ENCODE data around the gene CDH15. TPM values are rescaled to one million over a fixed set of nuclear protein-coding genes. Genes with fewer than 3 reads are reported as not detected.

CDH15 gene
- total RNA-seq, 1 donor from 2014 or later, result not detected

GRCh38 chr16:89154390-89155183, 17.0 kb upstream of the CDH15 start:
- no peak overlapping the region for H3K27ac Mint-ChIP-seq

DNA sequence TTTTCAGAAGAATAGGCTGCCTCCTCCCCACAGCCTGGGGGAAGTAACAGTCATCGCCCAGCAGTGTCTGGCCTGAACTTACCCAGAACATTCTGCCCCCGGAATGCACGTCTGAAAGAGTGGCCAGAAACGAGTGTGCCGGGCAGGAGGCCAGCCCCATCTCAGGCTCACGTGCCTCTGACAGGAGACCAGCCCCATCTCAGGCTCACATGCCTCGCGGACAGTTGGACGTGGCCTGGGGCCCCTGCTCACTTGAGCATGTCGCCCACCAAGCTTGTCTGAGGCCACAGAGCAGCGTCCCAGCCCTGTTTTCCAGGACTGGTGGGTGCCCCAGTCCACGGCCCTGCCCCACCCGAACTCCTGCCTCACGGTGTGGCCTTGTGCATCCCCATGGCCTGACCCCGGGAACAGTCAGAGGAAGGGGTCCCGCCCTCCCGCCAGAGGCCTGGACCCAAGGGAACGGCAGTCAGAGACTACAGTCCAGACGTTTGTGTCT, 16.3 kb upstream of the CDH15 start:
- no peak overlapping the region for H3K4me3 Mint-ChIP-seq (ENCODE audit: low read depth)
- no peak overlapping the region for H3K27ac Mint-ChIP-seq
- H3K9me3 Mint-ChIP-seq, result peaks cover 10% of the 10 kb centered on the region
- no peaks in the 10 kb centered on the region for H3K27me3 Mint-ChIP-seq (ENCODE audit: low read depth)
- DNase-seq (ENCODE audit: low spot score), result no peak
- intact Hi-C loops (cut with micrococcal nuclease), result no loop called here
- H3K36me3 Mint-ChIP-seq (ENCODE audit: low read depth), result peaks cover 14% of the 10 kb centered on the region
- H3K4me1 Mint-ChIP-seq (ENCODE audit: low read depth), result no peaks in the 10 kb centered on the region

More at GRCh38 chr16:89154390-89155183, 17.0 kb upstream of the CDH15 start:
- no peak for DNase-seq (ENCODE audit: low spot score)
- no peaks in the 10 kb centered on the region for H3K27me3 Mint-ChIP-seq (ENCODE audit: low read depth)
- H3K36me3 Mint-ChIP-seq (ENCODE audit: low read depth), result peaks cover 21% of the 10 kb centered on the region
- intact Hi-C loops (cut with micrococcal nuclease), result no loop called here
- H3K4me3 Mint-ChIP-seq (ENCODE audit: low read depth), result no peak overlapping the region
- no peaks in the 10 kb centered on the region for H3K4me1 Mint-ChIP-seq (ENCODE audit: low read depth)
- peaks cover 11% of the 10 kb centered on the region for H3K9me3 Mint-ChIP-seq

- H3K36me3 Mint-ChIP-seq (ENCODE audit: low read depth), result peaks cover 8% of the 10 kb centered on the region
- no peaks in the 10 kb centered on the region for H3K27me3 Mint-ChIP-seq (ENCODE audit: low read depth)
- no peak for DNase-seq (ENCODE audit: low spot score)
- H3K27ac Mint-ChIP-seq, result no peak overlapping the region
- peaks cover 10% of the 10 kb centered on the region for H3K9me3 Mint-ChIP-seq
- H3K4me3 Mint-ChIP-seq (ENCODE audit: low read depth), result no peak overlapping the region
- no peaks in the 10 kb centered on the region for H3K4me1 Mint-ChIP-seq (ENCODE audit: low read depth)
- intact Hi-C loops (cut with micrococcal nuclease), result no loop called here
Observed at GRCh38 chr16:89155851-89156739, 15.5 kb upstream of the CDH15 start.

DNA sequence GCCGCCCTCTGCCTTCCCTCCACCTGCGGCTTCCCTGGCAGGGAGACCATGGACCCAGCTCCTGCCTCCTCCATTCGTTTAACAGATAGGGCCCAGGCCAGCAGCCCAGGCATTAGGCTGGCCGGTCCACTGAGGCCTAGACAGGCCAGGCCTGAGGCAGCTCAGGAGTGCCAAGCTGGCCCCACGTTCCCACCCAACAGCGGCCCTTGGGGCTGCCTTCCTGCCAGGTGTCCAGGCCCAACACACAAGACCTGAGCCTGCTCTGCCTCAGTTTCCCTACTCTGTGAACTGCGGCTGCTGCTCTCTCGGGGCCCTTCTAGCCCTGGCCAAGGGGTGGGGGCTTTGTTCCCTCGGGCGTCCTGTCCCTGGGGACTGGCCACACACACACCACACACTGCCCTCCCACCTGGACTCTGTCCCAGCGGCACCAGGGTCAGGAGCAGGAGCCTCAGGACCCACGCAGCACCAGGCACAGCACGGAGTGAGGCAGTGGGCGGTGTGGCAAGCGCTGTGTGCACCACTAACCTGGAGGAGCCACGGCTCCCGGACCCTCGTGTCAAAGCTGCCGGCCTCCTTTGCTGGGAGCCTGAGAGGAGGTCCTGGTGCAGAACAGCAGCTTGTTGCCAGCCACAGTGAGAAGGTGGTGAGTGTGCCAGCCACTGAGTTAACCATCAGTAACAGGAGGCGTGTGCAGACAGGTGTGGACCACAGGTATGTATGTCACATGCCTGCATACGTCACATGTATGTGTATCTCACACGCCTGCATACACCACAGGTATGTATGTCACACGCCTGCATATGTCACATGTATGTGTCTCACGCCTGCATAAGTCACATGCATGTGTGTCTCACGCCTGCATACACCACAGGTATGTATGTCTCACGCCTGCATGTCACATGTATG, 14.6 kb upstream of the CDH15 start:
- Mint-ChIP-seq H3K4me3 (ENCODE audit: low read depth) (no peak overlapping the region), H3K4me1 (ENCODE audit: low read depth) (no peaks in the 10 kb centered on the region), H3K9me3 (peaks cover 10% of the 10 kb centered on the region), H3K27ac (no peak overlapping the region), H3K27me3 (ENCODE audit: low read depth) (no peaks in the 10 kb centered on the region), H3K36me3 (ENCODE audit: low read depth) (peaks cover 2% of the 10 kb centered on the region)
- intact Hi-C loops (cut with micrococcal nuclease), result no loop called here
- DNase-seq (ENCODE audit: low spot score), result no peak

- intact Hi-C loops (cut with micrococcal nuclease), result no loop called here
- H3K36me3 Mint-ChIP-seq (ENCODE audit: low read depth), result no peaks in the 10 kb centered on the region
- DNase-seq (ENCODE audit: low spot score), result no peak
- no peak overlapping the region for H3K27ac Mint-ChIP-seq
- no peaks in the 10 kb centered on the region for H3K27me3 Mint-ChIP-seq (ENCODE audit: low read depth)
- no peaks in the 10 kb centered on the region for H3K4me1 Mint-ChIP-seq (ENCODE audit: low read depth)
- H3K9me3 Mint-ChIP-seq, result peaks cover 10% of the 10 kb centered on the region
- no peak overlapping the region for H3K4me3 Mint-ChIP-seq (ENCODE audit: low read depth)
Observed at GRCh38 chr16:89157778-89158177, 13.8 kb upstream of the CDH15 start.

- Mint-ChIP-seq H3K4me1 (ENCODE audit: low read depth) (no peaks in the 10 kb centered on the region), H3K27me3 (ENCODE audit: low read depth) (no peaks in the 10 kb centered on the region), H3K9me3 (peaks cover 10% of the 10 kb centered on the region), H3K27ac (no peak overlapping the region), H3K4me3 (ENCODE audit: low read depth) (no peak overlapping the region), H3K36me3 (ENCODE audit: low read depth) (no peaks in the 10 kb centered on the region)
- no peak for DNase-seq (ENCODE audit: low spot score)
- intact Hi-C loops (cut with micrococcal nuclease), result no loop called here
Observed at GRCh38 chr16:89159066-89159849, 12.3 kb upstream of the CDH15 start.

DNA sequence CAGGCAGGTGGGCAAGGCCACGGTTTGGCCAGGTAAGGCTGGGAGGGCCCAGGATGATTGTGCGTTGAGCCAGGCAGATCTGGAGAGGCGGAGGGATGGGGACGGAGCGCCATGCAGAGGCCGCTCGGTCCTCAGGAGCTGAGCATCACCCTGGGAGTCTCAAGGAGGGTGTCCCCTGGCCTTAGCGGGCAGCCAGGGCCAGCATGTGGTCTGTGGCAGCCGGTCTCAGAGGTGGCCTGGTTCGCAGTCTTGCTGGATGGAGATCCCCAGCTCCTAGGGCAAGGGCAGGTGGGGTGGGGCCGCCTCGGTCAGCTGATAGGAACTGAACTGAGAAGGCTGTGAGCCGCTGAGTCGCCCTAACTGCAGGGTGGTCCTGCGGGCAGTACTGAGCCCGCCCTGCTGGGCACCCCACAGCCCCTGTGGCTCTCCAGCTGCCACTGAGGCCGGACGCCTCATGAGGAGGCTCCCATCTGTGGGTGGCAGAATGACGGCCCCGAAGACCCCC, 11.6 kb upstream of the CDH15 start:
- no peaks in the 10 kb centered on the region for H3K36me3 Mint-ChIP-seq (ENCODE audit: low read depth)
- intact Hi-C loops (cut with micrococcal nuclease), result no loop called here
- DNase-seq (ENCODE audit: low spot score), result no peak
- H3K4me3 Mint-ChIP-seq (ENCODE audit: low read depth), result no peak overlapping the region
- H3K9me3 Mint-ChIP-seq, result peaks cover 10% of the 10 kb centered on the region
- no peaks in the 10 kb centered on the region for H3K4me1 Mint-ChIP-seq (ENCODE audit: low read depth)
- H3K27ac Mint-ChIP-seq, result no peak overlapping the region
- H3K27me3 Mint-ChIP-seq (ENCODE audit: low read depth), result no peaks in the 10 kb centered on the region

- Mint-ChIP-seq H3K4me3 (ENCODE audit: low read depth) (no peak overlapping the region), H3K36me3 (ENCODE audit: low read depth) (no peaks in the 10 kb centered on the region), H3K27me3 (ENCODE audit: low read depth) (no peaks in the 10 kb centered on the region), H3K27ac (no peak overlapping the region), H3K4me1 (ENCODE audit: low read depth) (no peaks in the 10 kb centered on the region), H3K9me3 (peaks cover 10% of the 10 kb centered on the region)
- DNase-seq (ENCODE audit: low spot score), result no peak
- intact Hi-C loops (cut with micrococcal nuclease), result no loop called here
Observed at GRCh38 chr16:89160977-89161701, 10.4 kb upstream of the CDH15 start.

DNA sequence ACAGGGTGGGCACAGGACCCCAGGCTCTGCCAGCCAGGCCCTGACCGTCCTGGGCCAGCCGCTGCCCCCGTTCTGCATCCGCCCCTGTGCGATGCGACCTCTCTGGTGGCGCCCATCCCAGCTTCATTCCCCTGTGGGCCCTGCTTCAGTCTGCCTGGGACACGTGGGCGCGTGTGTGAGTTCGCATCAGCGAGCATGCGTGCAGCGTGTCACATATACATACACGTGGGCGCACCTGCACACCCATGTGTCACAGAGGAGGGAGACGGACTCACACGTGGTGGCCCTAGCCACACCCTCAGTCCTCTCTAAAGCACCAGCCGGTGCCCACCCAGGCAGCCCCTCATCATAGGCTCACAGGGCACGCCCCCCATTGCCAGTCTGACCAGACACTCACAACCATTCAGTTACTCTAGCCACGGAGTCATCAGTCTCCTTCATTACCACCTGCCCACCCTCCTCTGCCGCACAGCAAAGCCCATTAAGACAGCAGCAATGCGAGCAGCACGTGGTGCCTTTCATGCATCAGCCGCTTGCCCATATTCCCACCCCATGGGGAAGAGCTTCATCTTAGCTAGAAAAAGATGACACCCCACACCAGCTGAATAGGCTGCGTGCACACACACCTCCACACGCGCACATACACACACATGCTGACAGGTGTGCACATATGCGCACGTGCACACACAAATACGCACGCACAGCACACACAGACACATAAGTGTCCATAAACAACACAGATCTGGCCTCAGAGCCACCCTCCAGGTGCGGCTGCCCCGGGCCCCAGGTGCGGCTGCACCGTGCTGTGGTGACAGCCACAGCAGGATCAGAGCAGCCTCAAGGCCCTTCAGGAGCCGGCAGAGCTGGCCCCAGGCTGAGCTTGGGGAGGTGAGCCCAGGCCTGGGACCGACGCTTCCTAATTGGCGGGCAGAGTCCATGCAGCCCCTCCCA, 9.5 kb upstream of the CDH15 start:
- Mint-ChIP-seq H3K36me3 (ENCODE audit: low read depth) (no peaks in the 10 kb centered on the region), H3K27ac (no peak overlapping the region), H3K27me3 (ENCODE audit: low read depth) (no peaks in the 10 kb centered on the region), H3K4me1 (ENCODE audit: low read depth) (no peaks in the 10 kb centered on the region), H3K4me3 (ENCODE audit: low read depth) (no peak overlapping the region), H3K9me3 (peaks cover 10% of the 10 kb centered on the region)
- no peak for DNase-seq (ENCODE audit: low spot score)
- intact Hi-C loops (cut with micrococcal nuclease), result no loop called here

DNA sequence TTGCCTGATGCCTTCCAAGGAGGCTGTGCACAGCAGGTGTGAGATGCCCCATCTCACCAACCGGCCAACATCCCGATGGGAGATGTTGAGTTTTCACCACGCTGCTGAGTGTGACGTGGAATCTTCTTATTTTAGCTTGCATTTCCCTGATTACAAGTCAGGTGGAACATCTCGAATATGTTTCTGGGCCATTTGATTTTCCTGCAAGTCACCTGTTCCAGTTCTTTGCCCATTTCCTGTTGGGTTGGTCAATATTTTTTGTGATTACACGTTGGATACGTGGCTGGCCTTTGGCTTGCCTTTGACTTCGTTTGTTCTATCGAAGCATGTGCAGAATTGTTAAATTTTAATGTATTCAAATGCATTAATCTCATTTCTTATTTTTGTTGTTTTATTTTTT, 8.3 kb upstream of the CDH15 start:
- intact Hi-C loops (cut with micrococcal nuclease), result no loop called here
- Mint-ChIP-seq H3K27ac (no peak overlapping the region), H3K4me1 (ENCODE audit: low read depth) (no peaks in the 10 kb centered on the region), H3K36me3 (ENCODE audit: low read depth) (no peaks in the 10 kb centered on the region), H3K9me3 (peaks cover 3% of the 10 kb centered on the region), H3K4me3 (ENCODE audit: low read depth) (no peak overlapping the region), H3K27me3 (ENCODE audit: low read depth) (no peaks in the 10 kb centered on the region)
- no peak for DNase-seq (ENCODE audit: low spot score)
